Measurements from ENCODE around the gene TUSC2.

- TF ChIP-seq PPARA (CRISPR knock-in tag; IDR thresholded peaks at IDR 0.05; ENCODE audit: borderline replicate concordance) = no peak
- TF ChIP-seq ZFP3 (CRISPR knock-in tag; IDR thresholded peaks at IDR 0.05) = no peak
- no peak for TF ChIP-seq TOX (CRISPR knock-in tag; IDR thresholded peaks at IDR 0.05; ENCODE audit: borderline replicate concordance)
- TF ChIP-seq ARNTL (CRISPR knock-in tag; IDR thresholded peaks at IDR 0.05; ENCODE audit: borderline replicate concordance, low read depth) = no peak
- TF ChIP-seq OSR1 (CRISPR knock-in tag; IDR thresholded peaks at IDR 0.05) = no peak
- no peak for TF ChIP-seq ISL1 (CRISPR knock-in tag; IDR thresholded peaks at IDR 0.05)
- TF ChIP-seq PATZ1 (CRISPR knock-in tag; IDR thresholded peaks at IDR 0.05; ENCODE audit: borderline replicate concordance) = no peak
- no peak for TF ChIP-seq TCF4 (CRISPR knock-in tag; IDR thresholded peaks at IDR 0.05; ENCODE audit: borderline replicate concordance)
- no peak for TF ChIP-seq GLIS3 (CRISPR knock-in tag; IDR thresholded peaks at IDR 0.05)
- TF ChIP-seq RARB (CRISPR knock-in tag; IDR thresholded peaks at IDR 0.05) = no peak
- no peak for TF ChIP-seq ZNF70 (CRISPR knock-in tag; IDR thresholded peaks at IDR 0.05)
- no peak for TF ChIP-seq CREB5 (CRISPR knock-in tag; IDR thresholded peaks at IDR 0.05; ENCODE audit: low read depth)
Measured at GRCh38 chr3:50299638-50299928, 28.4 kb downstream of the TUSC2 start.

Data from SK-N-SH treated with all-trans-retinoic acid at 6 μM for 48 hours (cell line).